GM21786 (cell line): ENCODE measurements around the gene FOXD4L5.
"Not testable (repeated sequence)": the region's sequence is repeated elsewhere in the genome, so short reads cannot be mapped to it uniquely, and the experiment has no call there.

Experiments used
- ATAC-seq: cut with Tn5 transposase; IDR thresholded peaks from one replicate; pipeline ENCODE4 v1.9.1; 2021; ENCODE audit not compliant: unreplicated experiment

FOXD4L5 gene

DNA sequence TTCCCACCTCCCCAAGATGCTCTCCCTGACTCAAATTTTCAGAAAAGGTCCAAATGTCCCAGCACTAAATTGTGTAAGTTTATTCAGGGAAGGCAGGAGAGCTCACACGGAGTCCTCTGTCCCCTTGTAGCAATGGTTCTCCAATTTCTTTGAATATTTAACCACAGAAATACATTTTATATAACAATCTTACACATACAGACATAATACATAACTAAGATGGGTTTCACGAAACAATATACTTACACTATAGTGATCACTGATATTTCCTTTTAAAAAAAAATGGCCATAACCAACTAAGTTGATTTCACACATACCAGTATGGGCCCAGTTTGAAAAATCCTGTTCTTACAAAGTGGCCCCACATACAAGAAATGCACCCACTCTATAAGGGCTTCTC, at the start of gene FOXD4L5:
Gene FOXD4L5, minus strand, starts transcription at position 101 of the 400 bp plus-strand sequence. CDS start 832 bp downstream, outside the sequence.
- not testable (repeated sequence) for ATAC-seq

- not testable (repeated sequence) for ATAC-seq
Observed at GRCh38 chr9:65283943-65284342, 1.1 kb downstream of the FOXD4L5 start.

DNA sequence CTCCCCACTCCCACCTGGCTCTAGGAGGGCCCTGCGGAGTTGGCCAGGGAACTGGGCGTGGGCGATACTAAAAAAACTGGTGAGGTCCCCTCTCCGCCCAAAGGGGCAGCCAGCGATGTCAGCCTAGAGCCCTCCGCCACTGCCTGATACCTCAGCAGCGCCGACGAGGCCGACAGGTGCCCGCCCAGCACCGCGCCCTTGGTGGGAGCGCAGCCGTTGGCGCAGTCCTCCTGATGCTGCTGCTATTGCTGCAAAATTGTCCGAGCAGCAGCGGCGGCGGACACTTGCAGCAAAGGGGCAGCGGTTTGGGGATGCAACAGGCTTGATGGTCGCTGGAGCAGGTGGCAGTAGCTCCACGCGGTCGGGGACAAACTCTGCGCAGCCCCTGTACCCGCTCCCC, 2.0 kb downstream of the FOXD4L5 start:
- not testable (repeated sequence) for ATAC-seq
